Testis (tissue), 2 donors: Measurements from ENCODE around the gene METTL23.

Experiments
- CTCF ChIP-seq, 3 experiments: fragments of 450-650 bp in 2 of 3; fragments of 200-600 bp in 1 of 3; sonication (generic) in 1 of 3; IDR thresholded peaks; one replicate each; pipeline ENCODE4 v1.5.1; 2016 to 2019; ENCODE audit warnings: antibody characterized with exemption in 3 of 3, mild to moderate bottlenecking in 2 of 3, moderate library complexity in 1 of 3
- POLR2A ChIP-seq: fragments of 450-650 bp; IDR thresholded peaks from one replicate; pipeline ENCODE4 v1.6.1; 2017; ENCODE audit warnings: antibody characterized with exemption, mild to moderate bottlenecking, moderate library complexity

- TF ChIP-seq CTCF (IDR thresholded peaks at IDR 0.05), result no peak
- TF ChIP-seq POLR2A, result no peak
These were observed 38.4 kb upstream of the METTL23 start for GRCh38 chr17:76688165-76688622.
